Effector CD8-positive, alpha-beta T cell (primary cell): ENCODE data around the gene ZBTB42.

ENCODE experiments used
- DNase-seq: peaks from one replicate; lab custom pipeline; 2025; lab: John Stamatoyannopoulos, UW

The ZBTB42 gene

GRCh38 chr14:104782808-104783139 lies 18.1 kb upstream of the ZBTB42 start:
- no peak for DNase-seq

GRCh38 chr14:104783484-104784217 lies 17.2 kb upstream of the ZBTB42 start:
- no peak for DNase-seq

- no peak for DNase-seq
Observed at GRCh38 chr14:104784218-104784568, 16.7 kb upstream of the ZBTB42 start.

GRCh38 chr14:104784846-104785707 lies 15.8 kb upstream of the ZBTB42 start:
- DNase-seq = no peak

- no peak for DNase-seq
Observed at GRCh38 chr14:104785708-104786080, 15.2 kb upstream of the ZBTB42 start.

GRCh38 chr14:104786091-104786586 lies 14.8 kb upstream of the ZBTB42 start:
- no peak for DNase-seq

- DNase-seq = no peak
Observed at GRCh38 chr14:104786726-104787675, 13.9 kb upstream of the ZBTB42 start.

GRCh38 chr14:104787736-104788135 lies 13.2 kb upstream of the ZBTB42 start:
- no peak for DNase-seq

GRCh38 chr14:104788161-104788818 lies 12.6 kb upstream of the ZBTB42 start:
- no peak for DNase-seq

- no peak for DNase-seq
Observed at GRCh38 chr14:104788873-104789663, 11.8 kb upstream of the ZBTB42 start.

GRCh38 chr14:104789752-104790743 lies 10.9 kb upstream of the ZBTB42 start:
- DNase-seq = no peak

- no peak for DNase-seq
Observed at GRCh38 chr14:104791425-104791824, 9.5 kb upstream of the ZBTB42 start.

- DNase-seq = no peak
Observed at GRCh38 chr14:104792101-104792884, 8.6 kb upstream of the ZBTB42 start.

- no peak for DNase-seq
Observed at GRCh38 chr14:104792945-104793702, 7.8 kb upstream of the ZBTB42 start.

GRCh38 chr14:104793703-104793959 lies 7.3 kb upstream of the ZBTB42 start:
- no peak for DNase-seq

- DNase-seq = peak; percentile 19
Observed at GRCh38 chr14:104794099-104794498, 6.8 kb upstream of the ZBTB42 start.

- DNase-seq = no peak
Observed at GRCh38 chr14:104794631-104794992, 6.3 kb upstream of the ZBTB42 start.
